ENCODE measurements around the gene PTBP1.

The PTBP1 gene

DNA sequence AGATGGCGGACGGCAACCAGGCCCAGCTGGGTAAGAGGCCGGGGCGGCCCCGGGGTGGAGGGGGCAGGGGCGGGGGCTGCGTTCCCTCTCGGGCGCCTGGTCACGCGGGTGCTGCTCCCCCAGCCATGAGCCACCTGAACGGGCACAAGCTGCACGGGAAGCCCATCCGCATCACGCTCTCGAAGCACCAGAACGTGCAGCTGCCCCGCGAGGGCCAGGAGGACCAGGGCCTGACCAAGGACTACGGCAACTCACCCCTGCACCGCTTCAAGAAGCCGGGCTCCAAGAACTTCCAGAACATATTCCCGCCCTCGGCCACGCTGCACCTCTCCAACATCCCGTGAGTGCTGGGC lies 11.1 kb downstream of the PTBP1 start:
- TF ChIP-seq CTCF (conservative IDR thresholded peaks at IDR 0.05) (no peak), ZFX (IDR thresholded peaks at IDR 0.05) (no peak)
- no peak overlapping the region for H3K27ac ChIP-seq

- TF ChIP-seq CTCF (conservative IDR thresholded peaks at IDR 0.05) (no peak), ZFX (IDR thresholded peaks at IDR 0.05) (no peak)
- H3K27ac ChIP-seq: no peak overlapping the region
Measured at GRCh38 chr19:810077-810855, 13.0 kb downstream of the PTBP1 start.

DNA sequence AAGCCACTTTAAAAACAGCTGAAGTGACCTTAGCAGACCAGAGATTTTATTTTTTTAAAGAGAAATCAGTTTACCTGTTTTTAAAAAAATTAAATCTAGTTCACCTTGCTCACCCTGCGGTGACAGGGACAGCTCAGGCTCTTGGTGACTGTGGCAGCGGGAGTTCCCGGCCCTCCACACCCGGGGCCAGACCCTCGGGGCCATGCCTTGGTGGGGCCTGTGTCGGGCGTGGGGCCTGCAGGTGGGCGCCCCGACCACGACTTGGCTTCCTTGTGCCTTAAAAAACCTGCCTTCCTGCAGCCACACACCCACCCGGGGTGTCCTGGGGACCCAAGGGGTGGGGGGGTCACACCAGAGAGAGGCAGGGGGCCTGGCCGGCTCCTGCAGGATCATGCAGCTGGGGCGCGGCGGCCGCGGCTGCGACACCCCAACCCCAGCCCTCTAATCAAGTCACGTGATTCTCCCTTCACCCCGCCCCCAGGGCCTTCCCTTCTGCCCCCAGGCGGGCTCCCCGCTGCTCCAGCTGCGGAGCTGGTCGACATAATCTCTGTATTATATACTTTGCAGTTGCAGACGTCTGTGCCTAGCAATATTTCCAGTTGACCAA lies 13.7 kb downstream of the PTBP1 start:
- no peak overlapping the region for H3K27ac ChIP-seq
- TF ChIP-seq ZFX (IDR thresholded peaks at IDR 0.05) (no peak), CTCF (conservative IDR thresholded peaks at IDR 0.05) (no peak)

DNA sequence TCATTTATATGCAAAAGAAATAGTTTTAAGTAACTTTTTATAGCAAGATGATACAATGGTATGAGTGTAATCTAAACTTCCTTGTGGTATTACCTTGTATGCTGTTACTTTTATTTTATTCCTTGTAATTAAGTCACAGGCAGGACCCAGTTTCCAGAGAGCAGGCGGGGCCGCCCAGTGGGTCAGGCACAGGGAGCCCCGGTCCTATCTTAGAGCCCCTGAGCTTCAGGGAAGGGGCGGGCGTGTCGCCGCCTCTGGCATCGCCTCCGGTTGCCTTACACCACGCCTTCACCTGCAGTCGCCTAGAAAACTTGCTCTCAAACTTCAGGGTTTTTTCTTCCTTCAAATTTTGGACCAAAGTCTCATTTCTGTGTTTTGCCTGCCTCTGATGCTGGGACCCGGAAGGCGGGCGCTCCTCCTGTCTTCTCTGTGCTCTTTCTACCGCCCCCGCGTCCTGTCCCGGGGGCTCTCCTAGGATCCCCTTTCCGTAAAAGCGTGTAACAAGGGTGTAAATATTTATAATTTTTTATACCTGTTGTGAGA lies 14.3 kb downstream of the PTBP1 start:
- no peak for TF ChIP-seq ZFX (IDR thresholded peaks at IDR 0.05)
- no peak for TF ChIP-seq CTCF (conservative IDR thresholded peaks at IDR 0.05)
- no peak overlapping the region for H3K27ac ChIP-seq

- H3K27ac ChIP-seq: no peak overlapping the region
Measured at GRCh38 chr19:812049-812746, 14.9 kb downstream of the PTBP1 start.

DNA sequence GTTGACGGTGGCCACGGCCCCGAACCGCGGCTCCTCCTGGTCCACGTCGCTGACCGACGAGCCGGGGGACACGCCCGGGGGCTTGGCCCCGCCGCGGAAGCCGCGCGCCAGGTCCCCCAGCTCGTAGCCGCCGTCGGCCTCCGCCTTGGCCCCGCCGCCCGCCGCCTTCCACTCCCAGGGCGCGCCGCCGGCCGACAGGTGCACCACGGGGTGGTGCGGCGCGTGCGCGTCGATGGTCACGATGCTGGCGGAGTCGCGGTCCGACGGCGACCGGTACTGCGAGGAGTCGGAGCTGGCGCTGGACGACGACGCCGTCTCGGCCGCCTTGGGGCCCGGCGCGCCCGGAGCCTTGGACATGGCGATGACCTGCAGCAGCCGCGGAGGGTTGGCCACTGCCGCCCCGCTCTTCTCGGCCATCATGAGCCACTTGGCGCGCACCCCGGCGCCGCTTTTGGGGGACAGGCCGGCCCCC lies 15.5 kb downstream of the PTBP1 start:
- no peak for TF ChIP-seq ZFX (IDR thresholded peaks at IDR 0.05)
- TF ChIP-seq CTCF (conservative IDR thresholded peaks at IDR 0.05): no peak

More at GRCh38 chr19:812049-812746, 14.9 kb downstream of the PTBP1 start:
- TF ChIP-seq ZFX (IDR thresholded peaks at IDR 0.05): no peak
- TF ChIP-seq CTCF (conservative IDR thresholded peaks at IDR 0.05): no peak

More for the DNA sequence above, 15.5 kb downstream of the PTBP1 start:
- no peak overlapping the region for H3K27ac ChIP-seq

Measured in C4-2B (cell line).